Globus pallidus (tissue), 1 donor: ENCODE results near the gene ADGRD1.
"Not testable (repeated sequence)": the region's sequence is repeated elsewhere in the genome, so short reads cannot be mapped to it uniquely, and the experiment has no call there.

Source experiments
- DNase-seq: peaks from one replicate; pipeline ENCODE4 v3.0.0-alpha.2; 2015; ENCODE audit warnings: low spot score

The ADGRD1 gene

GRCh38 chr12:130987151-130987931, 33.6 kb downstream of the ADGRD1 start:
- no peak for DNase-seq

- DNase-seq = no peak
These were observed 34.6 kb downstream of the ADGRD1 start for GRCh38 chr12:130988261-130988660.

DNA sequence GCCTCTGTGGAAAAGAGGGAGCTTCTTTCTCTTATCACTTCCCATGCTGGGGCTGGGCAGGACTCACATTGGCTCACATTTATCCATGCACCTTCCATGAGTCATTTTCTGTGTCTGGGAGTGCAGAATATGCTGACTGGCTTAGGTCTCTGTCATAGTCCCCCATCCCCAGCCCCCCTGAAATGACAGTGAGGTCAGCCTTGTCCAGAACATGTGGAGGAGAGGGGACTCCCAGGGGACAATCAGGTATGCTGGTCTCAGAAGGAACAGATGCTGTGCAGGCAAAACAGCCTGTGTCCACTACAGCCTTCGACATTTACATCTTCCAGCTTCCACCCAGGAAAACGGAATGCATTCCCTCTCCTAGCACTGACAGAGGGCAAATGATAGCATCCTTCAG, 35.0 kb downstream of the ADGRD1 start:
- no peak for DNase-seq

- no peak for DNase-seq
These were observed 35.7 kb downstream of the ADGRD1 start for GRCh38 chr12:130989391-130989790.

- no peak for DNase-seq
These were observed 36.3 kb downstream of the ADGRD1 start for GRCh38 chr12:130990034-130990433.

- no peak for DNase-seq
These were observed 38.7 kb downstream of the ADGRD1 start for GRCh38 chr12:130992448-130992847.

DNA sequence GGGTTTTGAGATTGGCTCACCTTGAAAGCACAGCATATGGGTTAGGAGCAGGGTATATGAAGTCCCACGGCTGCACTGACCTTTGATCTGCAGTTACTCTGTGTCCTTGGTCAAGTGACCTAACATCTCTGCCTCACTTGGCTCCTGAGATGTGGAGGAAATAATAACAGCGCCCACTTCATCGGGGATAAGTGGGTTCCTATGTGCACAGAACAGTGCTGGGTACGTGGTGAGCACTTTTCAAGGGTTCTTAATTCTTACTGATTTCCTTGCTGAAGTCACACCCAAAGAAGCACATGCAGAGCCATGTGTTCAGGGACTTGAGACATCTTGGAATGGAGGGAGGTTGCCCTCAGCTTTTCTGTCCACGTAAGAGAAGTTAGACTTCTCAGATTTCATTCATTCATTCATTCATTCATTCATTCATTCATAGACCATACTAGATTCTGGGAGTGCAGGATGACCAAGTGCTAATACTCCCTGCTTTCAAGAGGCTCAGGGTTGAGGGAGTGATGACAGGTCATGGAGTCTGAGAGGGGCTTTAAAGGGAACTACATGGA, 39.4 kb downstream of the ADGRD1 start:
- DNase-seq = no peak

DNA sequence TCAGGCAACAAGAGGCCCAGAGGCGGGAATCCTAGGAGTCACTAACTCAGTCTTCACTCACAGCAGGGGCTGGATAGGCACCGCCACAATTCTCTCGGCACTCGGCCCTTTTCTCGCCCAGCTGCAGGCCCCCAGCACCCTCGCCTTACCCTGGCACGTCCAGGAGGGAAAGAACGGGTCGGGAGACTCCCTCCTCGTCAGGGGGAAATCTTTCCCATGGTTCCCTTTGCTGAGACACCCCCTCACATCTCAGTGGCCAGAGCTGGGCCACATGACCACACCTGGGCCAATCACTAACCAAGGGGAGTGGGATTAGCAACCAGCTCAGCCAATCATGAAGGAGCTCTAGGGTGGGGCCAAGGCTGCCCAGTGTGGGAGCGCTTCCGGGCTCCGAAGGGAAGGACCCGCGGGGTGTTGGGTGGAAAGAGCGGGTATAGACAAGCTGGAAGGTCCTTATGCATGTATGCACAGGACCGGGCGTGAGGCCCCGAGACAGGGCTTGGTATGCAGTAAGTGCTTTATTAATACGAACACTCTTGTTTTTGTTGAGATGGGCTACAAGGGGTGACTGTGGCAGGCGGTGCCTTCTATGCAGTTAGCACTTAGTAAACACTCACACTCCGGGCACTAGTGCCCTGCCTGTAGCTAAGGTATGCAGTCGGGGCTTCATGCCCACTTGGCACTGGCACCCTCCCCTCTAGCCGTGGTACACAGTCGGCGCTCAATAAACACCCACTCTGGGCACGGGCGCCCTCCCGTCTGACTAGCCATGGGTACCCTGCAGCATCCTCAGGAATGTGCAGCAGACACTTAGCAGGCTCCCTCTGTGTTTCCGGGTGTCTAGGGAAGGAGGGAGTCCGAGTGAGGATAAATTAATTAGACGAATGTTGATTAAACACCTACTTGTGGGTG, 40.3 kb downstream of the ADGRD1 start:
- no peak for DNase-seq

DNA sequence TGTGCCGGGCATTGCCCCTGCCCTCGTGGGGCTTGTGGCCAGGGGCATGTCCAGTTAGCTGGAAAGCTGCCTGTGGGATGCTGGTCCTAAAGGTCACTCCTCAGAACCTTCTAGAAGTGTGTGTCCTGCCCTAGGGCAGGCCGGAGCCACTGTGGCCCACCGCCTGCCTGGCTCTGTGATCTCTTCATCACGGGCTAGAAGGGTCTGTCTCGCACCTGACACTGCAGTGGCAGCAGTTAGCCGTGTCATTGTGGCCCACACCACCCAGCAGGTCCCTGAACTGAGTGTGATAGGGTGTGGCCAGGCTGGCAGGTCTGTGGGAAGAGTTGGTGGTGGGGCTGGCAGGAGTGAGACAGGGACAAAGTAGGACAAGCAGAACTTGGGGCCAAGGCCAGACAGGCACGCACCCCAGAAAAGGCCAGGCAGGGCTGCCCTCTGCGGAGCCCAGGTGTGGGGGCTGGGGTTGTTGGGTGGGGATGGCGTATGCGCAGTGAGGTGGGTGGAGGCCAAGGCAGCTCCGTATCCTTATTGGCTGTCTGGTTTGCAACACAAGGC, 41.2 kb downstream of the ADGRD1 start:
- DNase-seq = no peak

GRCh38 chr12:130995386-130995969, 41.8 kb downstream of the ADGRD1 start:
- DNase-seq = not testable (repeated sequence)

- no peak for DNase-seq
These were observed 44.4 kb downstream of the ADGRD1 start for GRCh38 chr12:130998136-130998535.

GRCh38 chr12:131000000-131000486, 46.3 kb downstream of the ADGRD1 start:
- DNase-seq = no peak

DNA sequence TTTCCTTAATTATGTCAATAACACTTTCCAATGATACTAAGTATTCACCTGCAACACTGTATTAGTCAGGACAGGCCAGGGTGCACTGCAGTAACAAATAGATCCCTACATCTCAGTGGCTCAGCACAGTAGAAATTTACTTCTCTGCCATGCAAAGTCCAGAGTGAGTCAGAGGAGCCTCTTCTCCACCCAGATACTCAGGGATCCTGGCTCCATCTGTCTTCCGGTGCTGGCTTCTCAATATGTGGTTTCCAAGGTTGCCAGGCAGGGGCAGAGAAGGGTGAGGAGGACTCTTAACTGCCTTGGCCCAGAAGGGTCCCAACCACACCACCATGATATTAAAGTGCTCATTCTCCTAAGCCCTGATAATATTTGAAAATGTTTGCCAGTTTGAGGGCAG, 47.8 kb downstream of the ADGRD1 start:
- no peak for DNase-seq

DNA sequence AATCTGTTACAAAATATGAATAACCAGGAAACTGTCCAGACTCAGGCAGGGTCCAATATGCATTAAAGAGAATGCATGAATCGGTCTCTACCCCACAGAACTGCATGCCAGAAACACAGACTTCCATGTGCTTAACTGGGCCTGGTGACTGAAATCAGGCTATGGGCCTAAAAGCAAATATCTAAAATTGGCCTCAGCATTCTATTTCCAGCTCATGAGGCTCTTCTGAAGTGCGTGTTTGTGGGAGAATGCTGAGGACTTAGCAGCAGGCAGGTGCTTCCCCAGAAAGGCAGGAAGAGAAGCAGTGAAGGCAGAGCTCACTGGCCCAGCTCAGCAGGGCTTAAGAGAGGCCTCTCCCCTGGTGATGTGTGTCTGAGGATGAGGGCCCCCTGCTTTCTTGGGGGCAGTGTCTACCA, 48.5 kb downstream of the ADGRD1 start:
- no peak for DNase-seq

- DNase-seq = no peak
These were observed 49.5 kb downstream of the ADGRD1 start for GRCh38 chr12:131003036-131003715.

DNA sequence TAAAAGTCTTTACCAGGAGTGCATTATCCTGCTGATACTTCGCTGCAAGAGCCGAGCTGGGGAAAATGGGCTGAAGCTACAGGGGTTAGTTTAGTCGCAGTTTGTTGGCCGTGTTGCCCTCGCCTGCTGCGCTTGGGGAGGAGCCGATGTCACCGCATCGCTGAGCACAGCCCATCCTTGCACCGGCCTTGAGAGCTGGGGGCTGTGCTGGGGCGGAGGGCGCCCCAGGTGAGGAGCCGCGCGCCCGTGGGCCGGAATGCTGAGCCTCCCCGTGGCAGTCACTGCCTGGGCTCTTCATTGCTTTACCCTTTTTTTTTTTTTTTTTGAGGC, 50.0 kb downstream of the ADGRD1 start:
- DNase-seq = no peak

- DNase-seq = no peak
These were observed 50.5 kb downstream of the ADGRD1 start for GRCh38 chr12:131004166-131004565.

DNA sequence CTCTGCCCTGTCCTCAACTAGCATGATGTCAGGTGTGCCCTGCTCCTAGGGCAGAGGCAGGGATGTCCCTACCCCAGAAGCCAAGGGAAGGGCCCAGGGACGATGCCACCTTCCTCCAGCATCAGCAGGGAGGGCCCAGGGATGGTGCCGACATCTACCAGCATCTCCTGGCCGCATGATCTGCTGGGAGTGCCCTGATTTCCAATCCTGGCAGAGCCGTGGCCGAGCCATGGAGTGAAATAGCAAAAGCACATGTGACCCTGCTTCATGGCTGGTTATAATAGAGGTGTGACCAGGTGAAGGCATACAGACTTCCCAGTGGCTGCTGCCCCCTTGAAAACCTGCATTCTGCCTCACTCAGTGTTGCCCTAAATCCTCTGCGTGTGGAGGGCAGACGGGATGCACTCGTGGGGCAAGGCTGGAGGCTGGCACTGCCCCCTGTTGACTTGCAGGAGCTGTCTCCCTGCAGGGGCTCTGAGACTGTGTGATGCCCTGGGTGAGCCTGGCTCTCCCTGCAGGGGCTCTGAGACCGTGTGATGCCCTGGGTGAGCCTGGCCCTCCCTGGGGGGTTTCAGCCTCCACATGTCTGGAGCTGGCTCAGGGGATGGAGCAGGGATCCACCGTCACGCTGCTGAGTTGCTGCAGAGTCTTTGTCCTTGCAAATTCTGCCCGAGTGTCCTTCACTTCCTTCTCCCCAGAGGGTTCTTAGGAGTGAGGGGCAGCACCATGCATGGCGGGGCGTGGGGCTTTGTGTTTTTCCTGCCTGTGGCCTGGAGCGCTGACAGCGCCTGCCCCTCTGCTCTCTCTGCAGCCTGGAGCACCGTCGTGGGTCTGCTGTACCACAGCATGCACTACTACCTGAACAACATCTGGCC, 51.7 kb downstream of the ADGRD1 start:
- no peak for DNase-seq

DNA sequence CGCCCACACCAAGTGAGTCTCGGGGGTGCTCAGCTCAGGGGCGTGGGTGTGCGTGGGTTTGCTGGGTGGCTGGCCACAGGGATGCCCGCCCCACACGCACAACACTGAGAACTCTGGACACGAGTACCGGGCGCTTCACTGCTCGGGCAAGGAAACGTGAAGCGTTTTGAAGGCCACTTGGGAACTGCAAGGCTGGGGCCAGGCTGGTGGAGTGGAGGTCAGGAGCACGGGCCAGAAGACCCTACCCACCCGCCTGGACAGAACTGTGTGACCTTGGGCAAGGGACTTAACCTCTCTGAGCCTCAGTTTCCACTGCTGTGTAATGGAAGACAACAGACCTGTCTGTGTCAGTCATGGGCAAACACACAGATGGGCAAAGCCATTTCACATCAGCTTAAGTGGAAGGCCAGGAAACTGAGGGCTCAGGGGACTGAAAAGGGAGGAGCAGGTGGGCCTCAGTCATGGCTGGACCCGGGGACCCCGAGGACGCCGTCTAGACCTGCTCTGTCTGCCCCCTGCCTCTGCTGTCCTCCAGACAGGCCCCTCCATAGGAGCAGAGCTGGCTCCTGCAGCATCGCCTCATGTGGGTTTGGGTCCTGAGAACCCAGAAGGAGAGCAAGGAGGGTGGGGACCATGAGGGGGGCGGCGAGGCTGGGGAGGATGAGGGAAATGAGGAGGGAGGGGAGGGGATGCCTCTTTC, 52.5 kb downstream of the ADGRD1 start:
- DNase-seq = no peak
